Measurements from ENCODE around the gene PIK3R6.

- TF ChIP-seq POLR2A (IDR thresholded peaks at IDR 0.05) (no peak), CTCF (IDR thresholded peaks at IDR 0.05) (no peak)
Measured at GRCh38 chr17:8868529-8868951, 1.1 kb upstream of the PIK3R6 start.
